DMS153 (cell line): ENCODE measurements around the gene CEBPZOS.

Experiments
- DNase-seq: peaks from one replicate; lab custom pipeline; 2025; lab: John Stamatoyannopoulos, UW

CEBPZOS gene

GRCh38 chr2:37232131-37232933 lies 36.0 kb downstream of the CEBPZOS start:
- no peak for DNase-seq

- no peak for DNase-seq
Observed at GRCh38 chr2:37243435-37243834, 47.1 kb downstream of the CEBPZOS start.

GRCh38 chr2:37244017-37244416 lies 47.7 kb downstream of the CEBPZOS start:
- no peak for DNase-seq

DNA sequence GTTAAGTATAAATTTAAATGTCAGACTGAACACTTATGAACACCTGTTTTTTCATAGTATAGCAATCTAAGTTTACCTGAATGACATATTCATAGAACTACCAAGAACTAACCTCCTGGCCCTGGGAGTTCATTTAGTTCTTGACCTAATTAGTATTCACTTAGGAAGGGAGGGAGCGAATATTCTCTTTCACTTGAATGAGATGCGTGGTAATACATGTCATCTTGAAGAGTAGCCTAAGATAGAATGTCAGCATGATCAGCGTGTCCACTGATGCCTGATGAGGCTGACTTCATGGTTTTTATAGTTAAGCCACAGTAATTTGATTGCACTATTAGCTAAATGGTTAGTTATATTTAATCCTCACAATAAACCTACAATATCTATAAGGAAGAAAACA lies 48.5 kb downstream of the CEBPZOS start:
- DNase-seq: no peak

DNA sequence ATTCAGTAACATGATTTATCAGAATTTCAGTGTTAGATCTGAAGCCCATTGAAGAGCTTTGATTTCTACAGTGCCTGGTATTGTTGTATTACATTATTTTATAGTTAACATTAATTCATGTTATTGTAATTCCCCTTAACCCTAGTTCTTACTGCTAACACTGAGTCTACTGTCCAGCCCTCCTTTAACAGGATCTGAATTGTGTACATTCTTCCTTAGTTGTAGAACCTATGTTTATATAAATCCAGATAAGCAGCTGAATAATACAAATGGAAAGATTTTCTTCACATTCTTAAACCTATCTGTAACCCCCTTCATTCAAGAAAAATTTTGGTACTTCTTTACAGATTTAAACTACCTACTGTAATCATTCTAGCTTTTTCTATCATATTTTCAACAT lies 49.9 kb downstream of the CEBPZOS start:
- DNase-seq: no peak

DNA sequence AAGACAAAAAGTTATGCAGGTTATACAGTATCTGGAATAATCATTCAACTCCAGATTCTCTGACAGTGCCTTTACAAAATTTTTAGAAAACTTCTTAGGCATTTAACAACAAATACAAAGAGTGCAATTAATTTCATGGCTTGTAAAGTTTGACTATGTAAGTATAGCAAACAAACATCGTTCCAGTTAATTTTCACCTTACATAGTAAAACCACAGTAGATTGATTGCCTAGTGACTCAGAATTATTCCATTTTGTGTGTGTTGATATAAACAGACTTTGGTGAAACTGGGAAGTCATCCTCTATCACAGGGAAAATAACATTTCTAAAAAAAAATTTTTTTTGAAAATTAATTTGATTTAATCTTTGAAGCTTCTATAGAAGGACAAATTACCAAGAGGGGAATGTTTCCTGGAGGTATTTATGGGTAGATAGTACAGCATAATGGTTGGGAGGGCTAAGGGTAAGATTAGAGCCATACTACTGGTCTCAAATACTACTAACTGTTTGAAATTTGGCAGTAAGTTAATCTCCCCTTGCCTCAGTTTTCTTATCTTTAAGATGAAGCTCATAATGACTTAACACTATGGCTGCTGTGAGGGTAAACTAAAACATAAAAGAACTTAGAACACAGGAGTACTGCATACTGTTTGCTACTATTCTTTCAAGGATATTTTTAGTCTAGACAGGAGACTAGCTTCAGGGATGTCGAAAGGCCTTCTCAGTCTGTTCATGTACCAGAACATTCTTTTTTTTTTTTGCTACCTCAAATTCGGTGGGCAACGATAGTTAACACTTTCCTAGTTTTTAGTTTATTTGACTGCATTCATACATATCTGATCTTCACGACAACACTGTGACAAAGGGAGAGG lies 54.8 kb downstream of the CEBPZOS start:
- DNase-seq: no peak
